Aortic smooth muscle cell (primary cell): ENCODE results near the gene MAML2. TPM values are rescaled to one million over a fixed set of nuclear protein-coding genes. Genes with fewer than 3 reads are reported as not detected.

Experiments used
- total RNA-seq: library from RNA; depleted of rRNA; stranded (reverse); fragments of >200 nt; gene quantifications from 2 replicates; pipeline ENCODE4 v1.2.3, GENCODE V29; 2014

MAML2 gene
- 7.5 and 10.1 TPM in 2 replicates for total RNA-seq

GRCh38 chr11:96342961-96343711, at the start of gene MAML2:
TSS of gene MAML2 (minus strand) at chr11:96343195. CDS start at chr11:96341895, 1,300 bp downstream.

GRCh38 chr11:96389720-96390487, 46.9 kb upstream of the MAML2 start, which contains the start of the genes CCDC82 and JRKL:
TSS of gene CCDC82 (minus strand) at chr11:96389912. CDS start at chr11:96384747, 5,165 bp downstream.
TSS of gene JRKL (plus strand) at chr11:96390013. CDS start at chr11:96390650, 637 bp downstream.

Other genes starting within 250 kb of the MAML2 start
- gene CCDC82, start 46.7 kb upstream of the MAML2 start, total RNA-seq, result 14.8 and 19.1 TPM in 2 replicates
- gene JRKL, start 46.8 kb upstream of the MAML2 start, total RNA-seq, result 10.0 and 13.4 TPM in 2 replicates